HG02884 (cell line): ENCODE results near the gene TMEM182.

Experiments
- ATAC-seq: cut with Tn5 transposase; IDR thresholded peaks from one replicate; pipeline ENCODE4 v1.9.1; 2021; ENCODE audit warnings: mild to moderate bottlenecking, moderate library complexity; ENCODE audit not compliant: unreplicated experiment

TMEM182 gene

GRCh38 chr2:102765061-102765460 is 3.2 kb downstream of the TMEM182 start:
- ATAC-seq: no peak

GRCh38 chr2:102768253-102768652 is 6.4 kb downstream of the TMEM182 start:
- no peak for ATAC-seq

- no peak for ATAC-seq
Observed at GRCh38 chr2:102768892-102769291, 7.1 kb downstream of the TMEM182 start.

GRCh38 chr2:102770506-102770905 is 8.7 kb downstream of the TMEM182 start:
- ATAC-seq: no peak

- no peak for ATAC-seq
Observed at GRCh38 chr2:102771114-102771513, 9.3 kb downstream of the TMEM182 start.

GRCh38 chr2:102772659-102773058 is 10.8 kb downstream of the TMEM182 start:
- ATAC-seq: no peak

DNA sequence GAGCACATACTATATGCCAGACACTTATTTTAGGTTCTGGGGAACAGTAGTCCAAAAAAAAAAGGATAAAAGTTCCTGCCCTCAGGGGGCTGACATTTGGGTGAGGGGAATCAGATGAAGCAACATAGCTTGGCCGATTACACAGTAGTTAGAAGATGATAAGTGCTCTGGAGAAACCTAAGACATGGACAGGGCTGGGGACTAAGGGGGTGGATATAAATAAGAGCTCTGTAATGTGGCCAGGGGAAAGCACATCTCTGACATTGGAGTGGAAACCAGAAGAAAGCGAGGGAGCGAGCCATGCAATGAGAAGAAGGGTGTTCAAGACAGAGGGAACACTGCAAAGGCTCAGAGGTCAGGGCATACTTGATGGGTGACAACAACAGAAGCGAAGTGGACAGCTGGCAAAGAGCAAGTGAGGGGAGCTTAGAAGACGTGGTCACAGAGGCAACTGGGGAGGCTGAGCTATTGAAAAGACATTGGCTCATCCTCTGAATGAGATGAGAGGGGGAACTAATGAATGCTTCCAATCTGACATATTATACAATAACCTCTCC is 11.4 kb downstream of the TMEM182 start:
- ATAC-seq: no peak

GRCh38 chr2:102778260-102778659 is 16.4 kb downstream of the TMEM182 start:
- ATAC-seq: no peak

DNA sequence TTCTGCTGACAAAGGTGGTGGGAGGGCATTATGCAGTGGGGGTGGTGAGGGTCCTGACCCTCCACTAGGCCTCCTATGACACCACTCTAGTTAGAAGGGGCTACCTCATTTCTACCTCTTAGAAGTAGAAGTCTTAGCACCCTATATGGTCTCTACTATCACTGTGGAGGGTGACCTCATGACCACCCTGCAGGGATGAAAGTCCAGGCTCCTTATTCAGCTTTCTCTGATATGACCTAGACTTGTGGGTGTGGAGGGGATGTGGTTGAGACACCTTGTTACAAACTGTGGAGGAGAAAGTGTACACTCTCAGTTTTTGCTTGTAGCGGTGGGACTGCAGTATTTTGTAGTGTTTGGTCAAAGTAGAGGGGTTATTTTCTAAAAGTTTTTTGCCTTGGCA is 18.6 kb downstream of the TMEM182 start:
- no peak for ATAC-seq

DNA sequence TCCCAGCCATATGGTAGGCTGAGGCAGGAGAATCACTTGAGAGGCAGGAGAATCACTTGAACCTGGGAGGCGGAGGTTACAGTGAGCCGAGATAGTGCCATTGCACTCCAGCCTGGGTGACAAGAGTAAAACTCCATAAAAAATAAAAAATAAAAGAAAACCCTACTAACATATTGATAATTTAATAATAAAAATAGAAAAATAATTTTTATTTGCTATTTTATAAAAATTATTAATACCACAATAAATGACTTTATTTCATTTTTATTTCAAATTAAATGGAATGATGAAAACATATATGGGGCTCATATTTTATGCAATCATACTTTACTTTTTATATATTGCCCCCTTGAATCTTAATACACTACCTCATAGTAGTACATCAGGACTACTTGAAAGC is 20.4 kb downstream of the TMEM182 start:
- no peak for ATAC-seq

DNA sequence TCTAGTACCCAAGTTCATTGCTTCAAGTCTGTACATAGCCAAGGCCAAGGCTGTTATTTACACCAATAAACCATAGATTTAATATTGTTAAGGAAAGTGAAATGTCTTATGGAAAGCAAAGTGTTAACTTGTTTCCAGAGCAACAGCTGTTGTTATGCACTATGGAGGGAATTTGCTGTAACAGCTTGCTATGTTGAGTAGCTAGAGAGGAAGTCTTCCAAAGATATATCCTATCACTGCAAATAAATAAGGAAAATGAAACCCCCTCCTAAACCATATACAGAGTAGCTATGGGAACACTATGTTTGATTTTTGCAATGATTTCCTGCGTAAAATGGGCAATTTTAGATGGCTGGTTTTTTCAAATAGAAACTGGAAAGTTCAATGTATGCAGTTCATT is 21.1 kb downstream of the TMEM182 start:
- no peak for ATAC-seq

DNA sequence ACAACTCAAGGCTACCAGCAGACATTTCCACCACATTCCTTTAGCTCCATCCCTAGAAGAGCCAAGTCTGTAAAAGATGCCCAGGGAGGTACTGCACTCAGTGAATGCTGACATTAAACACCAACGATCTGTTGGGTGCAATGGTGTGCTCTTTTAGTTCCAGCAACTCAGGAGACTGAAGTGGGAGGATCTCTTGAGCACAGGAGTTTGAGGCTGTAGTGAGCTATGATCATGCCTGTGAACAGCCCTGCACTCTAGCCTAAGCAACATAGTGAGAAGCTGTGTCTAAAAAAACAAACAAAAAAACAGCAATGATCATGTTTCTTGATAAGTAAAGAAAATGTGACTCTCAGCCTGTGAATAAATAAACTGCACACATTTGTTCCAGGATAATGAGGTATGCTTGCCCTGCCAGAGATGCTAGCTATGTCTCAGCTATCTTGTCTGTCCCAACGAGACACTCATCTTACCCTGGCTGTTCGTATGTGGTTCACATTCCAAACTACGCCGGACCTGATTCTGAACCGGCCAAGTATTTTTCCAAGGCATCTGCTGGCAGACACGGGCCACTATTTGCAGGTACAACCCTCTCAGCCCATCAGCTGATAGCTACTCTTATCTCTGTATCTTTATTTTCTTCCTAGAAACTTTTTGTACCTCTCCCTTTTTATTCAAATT is 21.8 kb downstream of the TMEM182 start:
- ATAC-seq: no peak

DNA sequence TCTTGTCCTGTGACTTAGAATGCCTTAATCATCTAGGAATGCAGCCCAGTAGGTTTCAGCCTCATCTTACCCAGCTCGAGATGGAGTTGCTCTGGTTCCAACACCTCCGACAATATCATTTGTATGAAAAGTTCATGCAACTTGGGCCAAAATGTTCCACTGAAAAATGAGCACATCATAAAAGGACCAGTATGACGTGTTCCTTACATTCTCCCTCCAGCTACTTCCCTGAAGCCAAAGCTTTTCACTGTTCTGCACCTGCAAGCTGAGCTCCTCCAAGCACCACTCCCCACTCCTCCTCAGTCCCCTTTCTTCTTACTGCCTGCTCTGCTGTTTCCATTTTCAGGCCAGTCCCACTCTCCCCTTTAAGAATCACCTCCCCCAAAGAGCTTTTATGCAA is 23.1 kb downstream of the TMEM182 start:
- ATAC-seq: no peak

- no peak for ATAC-seq
Observed at GRCh38 chr2:102788216-102788884, 26.5 kb downstream of the TMEM182 start.

GRCh38 chr2:102788885-102789260 is 27.0 kb downstream of the TMEM182 start:
- no peak for ATAC-seq

DNA sequence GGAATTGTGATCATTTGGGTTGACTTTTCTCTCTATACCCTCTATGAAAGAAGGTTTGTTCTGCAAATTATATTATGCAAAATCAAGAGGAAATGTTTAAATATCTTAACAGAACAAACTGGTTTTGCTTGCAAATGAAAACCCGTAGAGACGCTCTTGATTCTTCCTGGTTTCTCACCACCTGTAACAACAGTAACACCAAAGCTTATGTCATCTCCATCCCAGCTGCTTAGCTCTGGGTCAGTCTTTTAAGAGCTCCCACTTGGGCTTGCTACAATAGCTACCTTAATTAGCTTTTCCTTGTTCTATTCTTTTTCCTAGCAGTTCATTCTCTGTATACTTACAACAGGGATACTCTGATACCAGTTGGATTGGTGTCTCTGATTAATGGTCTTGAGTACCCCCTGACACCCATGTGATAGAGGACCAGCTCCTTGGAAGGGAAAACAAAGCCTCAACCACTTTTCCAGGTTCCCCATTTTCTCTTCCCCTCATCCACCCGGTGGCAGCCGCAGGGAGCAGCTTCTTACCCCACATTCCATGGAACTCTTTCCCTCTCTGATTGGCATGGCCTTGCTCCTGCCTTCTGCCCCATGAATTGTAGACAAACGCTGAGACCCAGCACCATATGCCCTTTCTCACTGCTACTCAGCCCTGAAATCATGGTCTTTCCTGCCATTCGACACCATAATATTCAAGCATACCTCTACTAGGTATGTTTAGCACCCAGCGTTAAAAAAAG is 27.7 kb downstream of the TMEM182 start:
- ATAC-seq: no peak

DNA sequence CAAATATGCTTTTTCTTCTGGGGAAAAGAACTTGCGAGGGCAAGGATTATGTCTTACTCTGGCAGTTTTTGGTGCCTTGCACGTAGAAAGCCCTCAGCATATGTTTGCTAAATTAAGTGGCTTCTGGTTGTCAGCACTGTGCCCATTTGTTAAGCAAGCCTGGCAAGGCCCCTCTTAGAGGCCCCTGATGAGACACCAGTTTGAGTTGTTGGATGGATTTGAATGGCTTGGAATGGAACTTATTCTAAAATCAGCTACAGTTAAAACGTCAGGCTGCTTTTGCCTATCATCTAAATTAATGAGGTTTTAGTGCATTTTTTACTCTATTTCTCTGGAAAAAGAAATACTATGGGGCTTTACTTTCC is 28.2 kb downstream of the TMEM182 start:
- ATAC-seq: no peak

DNA sequence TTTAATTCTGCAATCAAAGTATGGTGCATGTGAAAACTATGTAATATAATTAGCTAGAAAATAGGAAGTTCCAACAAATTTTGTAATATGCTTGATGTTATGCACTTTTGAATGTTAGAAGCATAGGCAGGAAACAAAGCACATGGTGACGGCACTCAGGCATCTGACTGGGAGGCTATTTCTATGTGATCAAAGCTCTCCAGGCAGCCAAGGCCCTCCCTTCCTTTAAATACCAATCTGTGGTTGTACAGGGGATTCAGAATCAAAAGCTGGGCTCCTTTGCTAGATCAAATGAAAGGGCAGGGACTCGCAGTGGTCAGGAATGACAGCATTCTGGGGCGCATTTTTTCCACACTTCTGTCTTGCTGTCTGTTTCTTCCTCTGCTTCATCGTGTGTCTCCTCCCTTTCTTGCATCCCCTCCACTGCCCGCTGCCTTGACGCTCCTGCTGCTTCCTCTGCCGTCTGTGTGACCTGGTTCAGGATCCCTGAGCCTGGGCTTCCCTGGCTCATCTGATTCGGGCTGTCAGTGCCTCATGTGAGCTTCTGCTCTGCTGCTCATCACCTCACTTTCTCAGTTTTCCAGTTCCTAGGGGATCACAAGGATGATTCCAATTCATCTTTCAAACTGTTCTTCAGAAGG is 30.9 kb downstream of the TMEM182 start:
- no peak for ATAC-seq

- ATAC-seq: no peak
Observed at GRCh38 chr2:102795641-102796040, 33.8 kb downstream of the TMEM182 start.

DNA sequence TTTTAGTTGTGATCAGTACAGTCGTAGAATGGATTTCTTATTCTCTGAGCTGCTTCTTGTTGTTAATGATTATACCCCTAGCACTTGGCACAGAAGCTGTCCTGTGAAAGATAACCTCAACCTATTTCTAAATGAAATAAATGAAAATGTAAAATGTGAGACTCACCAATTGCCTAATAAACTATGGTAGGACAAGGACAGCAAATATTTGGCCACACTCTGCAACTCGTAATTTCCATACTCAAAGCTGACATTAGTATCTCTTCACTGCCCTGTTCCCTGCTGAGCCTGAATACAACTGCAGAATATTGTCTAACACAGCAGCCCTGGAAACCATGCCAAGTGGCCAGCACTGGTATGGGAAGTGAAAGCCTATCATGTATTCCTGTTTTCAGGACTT is 34.5 kb downstream of the TMEM182 start:
- no peak for ATAC-seq

DNA sequence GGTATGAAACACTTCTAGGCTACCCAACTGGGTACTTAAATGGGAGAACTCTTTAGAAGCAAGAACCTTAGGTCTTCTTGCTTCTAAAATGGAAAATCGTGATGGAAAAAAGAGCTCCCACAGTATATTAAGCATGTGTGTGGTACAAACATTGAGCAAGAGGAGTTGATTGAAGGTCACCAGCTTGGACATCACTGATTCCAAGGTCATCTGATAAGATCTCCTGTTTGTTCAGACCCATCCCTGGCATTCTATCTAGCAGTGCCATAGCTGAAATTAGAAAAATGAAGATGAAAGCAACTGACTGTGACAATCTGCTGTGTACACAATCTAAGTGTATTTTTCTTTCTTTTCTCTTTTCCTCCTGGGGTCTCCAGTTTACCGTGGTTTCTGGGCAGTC is 35.7 kb downstream of the TMEM182 start:
- no peak for ATAC-seq
